Lower leg skin (tissue), 4 donors: ENCODE measurements around the gene GPR22. TPM values are rescaled to one million over a fixed set of nuclear protein-coding genes. Genes with fewer than 3 reads are reported as not detected.

Experiments used
- DNase-seq, 2 donors: peaks; one replicate each; pipeline ENCODE4 v3.0.0-alpha.2; 2019; ENCODE audit warnings: low spot score in 2 of 2
- H3K4me3 ChIP-seq: fragments of 200-600 bp; sonication (generic); 2 replicates; pipeline ENCODE4 v1.5.1; 2017; ENCODE audit warnings: mild to moderate bottlenecking, low read depth; ENCODE audit not compliant: poor library complexity, severe bottlenecking
- CTCF ChIP-seq, 3 donors: fragments of 450-650 bp; IDR thresholded peaks; one replicate each; pipeline ENCODE4 v1.5.1; 2016; ENCODE audit warnings: antibody characterized with exemption in 3 of 3, mild to moderate bottlenecking in 3 of 3, moderate library complexity in 2 of 3
- POLR2A ChIP-seq, 2 donors: fragments of 450-650 bp; IDR thresholded peaks; one replicate each; pipeline ENCODE4 v1.6.1; 2016 to 2017; ENCODE audit warnings: antibody characterized with exemption in 2 of 2, mild to moderate bottlenecking in 1 of 2, moderate library complexity in 1 of 2
- WGBS, 2 donors: methylation state at CpG; one replicate each; pipeline ENCODE4 v1.1.5; 2018; 5-methylcytosine and 5-hydroxymethylcytosine counted together
- intact Hi-C: fragments of 100-400 bp; cut with DNase I; formaldehyde crosslinking; loops from one replicate; pipeline ENCODE4 v1.15.0; 2023; ENCODE audit warnings: low total_unique reads
- total RNA-seq, 4 donors: library from RNA; depleted of rRNA; stranded (reverse); fragments of >200 nt; gene quantifications; one replicate each; pipeline ENCODE4 v1.1.0, GENCODE V29; 2016

The GPR22 gene
- total RNA-seq, 4 donors from 2014 or later: not detected

GRCh38 chr7:107499731-107500130, 29.9 kb downstream of the GPR22 start:
- no peak for DNase-seq
- WGBS, 2 donors: 82 to 86% methylated on average over 4 of the region's 4 CpGs
- intact Hi-C loops: no loop called here
- no peak overlapping the region for H3K4me3 ChIP-seq
- no peak for TF ChIP-seq CTCF (IDR thresholded peaks at IDR 0.05)

- WGBS, 2 donors: 61 to 77% methylated on average over 1 of the region's 1 CpG
These were observed 31.7 kb downstream of the GPR22 start for GRCh38 chr7:107501593-107501992.

GRCh38 chr7:107502154-107502553, 32.3 kb downstream of the GPR22 start:
- H3K4me3 ChIP-seq: no peak overlapping the region
- 87 to 92% methylated on average over 3 of the region's 3 CpGs for WGBS, 2 donors
- DNase-seq: no peak
- intact Hi-C loops: no loop called here
- TF ChIP-seq POLR2A (IDR thresholded peaks at IDR 0.05) (no peak), CTCF (IDR thresholded peaks at IDR 0.05) (no peak)

More at GRCh38 chr7:107501593-107501992, 31.7 kb downstream of the GPR22 start:
- DNase-seq: no peak
- no peak overlapping the region for H3K4me3 ChIP-seq
- TF ChIP-seq POLR2A (IDR thresholded peaks at IDR 0.05): no peak
- TF ChIP-seq CTCF (IDR thresholded peaks at IDR 0.05): no peak
- intact Hi-C loops: no loop called here

GRCh38 chr7:107502797-107503196, 32.9 kb downstream of the GPR22 start:
- WGBS, 2 donors: 93% methylated on average over 2 of the region's 2 CpGs
- intact Hi-C loops: no loop called here
- TF ChIP-seq CTCF (IDR thresholded peaks at IDR 0.05) (no peak), POLR2A (IDR thresholded peaks at IDR 0.05) (no peak)
- DNase-seq: no peak
- H3K4me3 ChIP-seq: no peak overlapping the region

GRCh38 chr7:107503687-107504086, 33.8 kb downstream of the GPR22 start:
- TF ChIP-seq POLR2A (IDR thresholded peaks at IDR 0.05): no peak
- no peak for TF ChIP-seq CTCF (IDR thresholded peaks at IDR 0.05)
- intact Hi-C loops: no loop called here
- no peak for DNase-seq
- no peak overlapping the region for H3K4me3 ChIP-seq

- 100% methylated on average over 1 of the region's 1 CpG for WGBS, 2 donors
- no peak for DNase-seq
- intact Hi-C loops: no loop called here
- no peak for TF ChIP-seq CTCF (IDR thresholded peaks at IDR 0.05)
- TF ChIP-seq POLR2A (IDR thresholded peaks at IDR 0.05): no peak
- no peak overlapping the region for H3K4me3 ChIP-seq
These were observed 35.5 kb downstream of the GPR22 start for GRCh38 chr7:107505362-107505761.
